Measurements from ENCODE around the gene DGKQ. TPM values are rescaled to one million over a fixed set of nuclear protein-coding genes. Genes with fewer than 3 reads are reported as not detected.

DGKQ gene
- total RNA-seq, 1 experiment from 2014 or later, result 1.6 TPM

DNA sequence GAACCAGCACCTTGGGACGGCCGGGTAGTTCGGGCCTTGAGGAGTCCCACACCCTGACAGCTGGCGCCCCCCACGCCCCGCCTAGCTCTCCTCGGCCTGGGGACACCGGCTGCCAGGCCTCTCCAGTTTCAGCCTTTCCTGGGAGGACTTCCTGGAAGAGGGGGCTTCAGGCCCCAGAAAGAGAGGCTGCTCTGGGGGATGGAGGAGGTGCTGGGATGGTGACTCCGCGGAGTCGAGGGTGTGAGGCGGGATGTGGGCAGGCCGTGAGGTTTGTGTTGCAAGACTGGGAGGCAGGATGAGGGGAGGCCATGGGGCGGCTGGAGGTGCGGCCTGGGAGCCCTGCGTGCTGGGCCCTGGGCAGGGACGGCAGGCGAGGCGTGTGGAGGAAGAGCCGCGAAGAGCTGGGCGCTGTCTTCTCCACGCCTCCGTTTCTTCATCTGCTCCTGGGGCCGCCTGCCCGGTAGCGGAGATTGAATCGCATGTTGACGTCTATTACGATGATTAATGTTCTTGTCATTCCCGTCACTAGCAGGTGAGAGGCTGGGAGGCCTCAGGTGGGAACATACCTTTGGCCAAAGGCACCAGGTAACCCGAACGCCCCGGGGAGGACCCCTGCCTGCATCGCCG lies 37.1 kb upstream of the DGKQ start:
- DNase-seq (ENCODE audit: low read depth), result peak; percentile 75

DNA sequence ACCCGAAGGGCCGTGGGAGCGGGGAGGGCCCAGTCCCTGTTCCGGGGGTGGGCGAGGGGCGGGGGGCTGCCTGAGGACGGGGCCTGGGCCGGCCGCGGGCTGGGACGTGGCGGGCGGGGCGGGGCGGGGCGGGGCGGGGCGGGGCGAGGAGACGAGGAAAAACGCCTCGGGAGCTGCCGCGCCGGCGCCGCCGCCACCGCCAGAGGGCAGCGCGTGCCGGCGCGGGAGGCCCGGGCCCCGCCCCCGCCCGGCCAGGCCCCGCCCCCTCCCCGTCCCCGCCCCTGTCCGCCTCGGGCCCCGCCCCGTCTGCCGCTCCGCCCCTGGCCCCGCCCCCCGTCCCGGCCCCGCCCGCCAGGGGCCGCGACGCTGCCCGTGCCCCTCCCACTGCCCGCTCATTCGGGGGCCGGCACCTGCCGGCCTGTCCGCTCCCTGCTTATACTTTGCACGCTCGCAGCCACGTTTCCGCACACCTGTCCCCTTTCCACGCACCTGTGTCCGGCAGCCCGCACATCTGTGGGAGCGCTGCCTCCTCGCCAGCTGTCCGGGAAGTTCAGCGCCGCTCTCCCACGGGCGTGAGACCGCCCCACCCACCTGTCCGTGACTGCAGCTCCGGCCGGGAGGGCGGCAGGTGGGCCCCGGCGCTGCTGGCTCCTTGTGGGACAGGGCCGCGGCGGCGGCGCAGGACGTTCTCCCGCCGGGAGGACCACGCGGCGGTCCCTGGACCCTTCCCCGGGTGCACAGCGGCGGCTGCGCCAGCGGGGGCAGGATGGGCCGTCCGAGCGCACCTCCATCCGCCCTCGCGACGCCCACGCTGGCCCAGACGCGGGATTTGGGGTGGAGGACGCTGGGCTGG lies 36.4 kb upstream of the DGKQ start:
- DNase-seq (ENCODE audit: low read depth), result peak; percentile 36

DNA sequence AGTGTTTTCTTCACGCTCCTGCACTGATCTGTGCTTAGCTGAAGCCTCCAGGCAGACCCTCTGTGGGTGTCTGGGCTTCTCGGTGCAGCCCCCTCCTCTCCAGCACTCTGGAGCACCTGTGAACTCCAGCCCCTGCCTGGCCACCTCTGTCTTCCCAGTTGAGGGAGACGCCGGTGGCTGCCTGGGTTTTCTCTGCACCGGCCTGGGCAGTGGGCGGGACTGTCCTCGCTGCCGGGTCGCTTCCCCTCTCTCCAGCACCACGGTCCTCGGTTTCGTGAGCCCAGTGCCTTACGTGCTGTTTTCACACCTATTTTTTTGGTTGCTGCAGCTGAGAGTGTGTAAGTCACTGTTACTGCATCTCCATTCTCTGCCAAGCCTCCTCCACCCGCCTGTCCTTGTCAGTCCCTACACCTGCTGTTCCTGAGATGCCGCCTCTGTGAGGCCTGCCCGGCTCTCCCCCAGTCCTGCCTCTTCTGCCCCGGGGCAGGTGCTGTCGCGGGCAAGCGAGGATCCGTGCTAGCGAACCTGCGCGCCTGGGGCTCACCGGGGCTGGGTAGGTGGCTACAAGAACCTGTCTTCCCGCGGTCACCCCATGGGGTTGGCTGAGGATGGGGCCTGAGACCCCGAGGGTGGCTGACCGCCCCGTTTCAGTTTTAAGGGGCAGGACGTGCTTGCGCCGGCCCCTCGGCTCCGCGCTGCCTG lies 35.6 kb upstream of the DGKQ start:
- no peak for DNase-seq (ENCODE audit: low read depth)

DNA sequence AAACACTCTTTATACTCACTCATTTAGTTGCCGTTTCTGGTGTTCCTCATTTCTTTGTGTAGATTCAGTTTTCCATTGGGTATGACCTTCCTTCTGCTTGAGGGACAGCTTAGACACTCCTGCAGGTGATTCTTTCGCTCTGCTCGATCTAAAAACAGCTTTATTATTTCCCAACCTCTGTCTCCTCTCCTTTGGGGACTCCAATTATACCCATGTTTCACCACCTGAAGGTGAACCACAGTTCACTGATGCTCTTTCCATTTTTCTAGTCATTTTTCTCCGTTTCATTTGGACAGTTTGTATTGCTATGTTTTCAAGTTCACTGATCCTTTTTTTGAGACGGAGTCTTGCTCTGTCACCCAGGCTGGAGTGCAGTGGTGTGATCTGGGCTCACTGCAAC lies 33.5 kb upstream of the DGKQ start:
- DNase-seq (ENCODE audit: low read depth), result no peak

DNA sequence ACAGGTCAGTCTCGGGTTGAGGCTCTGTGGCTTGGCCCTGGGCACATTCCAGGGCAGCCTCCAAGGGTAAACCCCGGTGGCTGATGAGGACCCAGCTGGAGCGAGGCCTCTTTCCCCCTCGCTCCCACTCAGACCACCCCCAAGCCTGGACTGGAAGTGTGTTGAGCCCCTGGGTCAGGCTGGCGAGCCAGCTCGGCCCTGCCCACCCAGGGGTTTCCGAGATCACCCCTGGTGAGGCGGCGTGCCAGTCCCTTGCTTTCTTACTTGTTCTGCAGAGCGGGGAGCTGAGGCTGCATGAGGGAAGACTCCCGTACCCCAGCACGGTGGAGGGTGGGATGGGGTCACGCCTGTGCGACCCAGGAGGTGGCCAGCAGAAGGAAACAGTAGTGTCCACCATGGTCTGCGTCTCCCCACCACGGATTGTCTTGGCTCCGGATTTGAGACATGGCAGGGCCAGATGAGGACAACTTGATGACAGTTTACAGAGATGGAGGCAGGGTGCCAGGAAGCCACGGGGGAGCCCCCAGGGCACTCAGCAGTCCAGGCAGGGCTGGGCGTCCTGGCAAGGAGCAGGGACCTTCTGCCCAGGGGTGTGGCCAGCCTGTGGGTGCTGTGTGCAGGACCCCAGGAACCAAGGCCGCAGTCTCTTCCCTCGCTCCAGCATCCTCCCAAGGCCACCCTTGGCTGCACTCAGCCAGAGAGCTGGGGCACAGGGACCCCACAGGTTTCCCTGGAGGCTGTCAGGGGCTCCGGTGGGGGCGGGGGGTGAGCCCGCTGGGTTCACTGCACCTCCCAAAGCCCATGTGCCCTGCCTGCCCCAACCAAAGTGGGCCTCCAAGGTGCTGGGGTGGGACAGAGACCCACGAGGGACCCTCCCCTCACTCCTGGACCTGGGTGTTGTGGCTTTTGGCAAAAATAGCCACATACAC lies 31.5 kb upstream of the DGKQ start:
- no peak for DNase-seq (ENCODE audit: low read depth)

DNA sequence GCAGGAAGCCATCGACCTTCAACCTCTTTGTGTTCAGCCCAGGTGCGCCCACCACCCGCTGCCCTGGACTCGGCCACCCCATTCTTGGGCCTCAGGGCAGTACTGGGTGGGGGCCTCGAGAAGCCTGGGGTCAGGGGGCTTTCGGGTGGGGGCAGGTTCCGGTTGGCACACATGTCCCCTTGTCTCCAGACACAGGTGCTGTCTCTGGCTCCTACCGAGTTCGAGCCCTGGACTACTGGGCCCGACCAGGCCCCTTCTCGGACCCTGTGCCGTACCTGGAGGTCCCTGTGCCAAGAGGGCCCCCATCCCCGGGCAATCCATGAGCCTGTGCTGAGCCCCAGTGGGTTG lies 30.7 kb upstream of the DGKQ start:
- no peak for DNase-seq (ENCODE audit: low read depth)

DNA sequence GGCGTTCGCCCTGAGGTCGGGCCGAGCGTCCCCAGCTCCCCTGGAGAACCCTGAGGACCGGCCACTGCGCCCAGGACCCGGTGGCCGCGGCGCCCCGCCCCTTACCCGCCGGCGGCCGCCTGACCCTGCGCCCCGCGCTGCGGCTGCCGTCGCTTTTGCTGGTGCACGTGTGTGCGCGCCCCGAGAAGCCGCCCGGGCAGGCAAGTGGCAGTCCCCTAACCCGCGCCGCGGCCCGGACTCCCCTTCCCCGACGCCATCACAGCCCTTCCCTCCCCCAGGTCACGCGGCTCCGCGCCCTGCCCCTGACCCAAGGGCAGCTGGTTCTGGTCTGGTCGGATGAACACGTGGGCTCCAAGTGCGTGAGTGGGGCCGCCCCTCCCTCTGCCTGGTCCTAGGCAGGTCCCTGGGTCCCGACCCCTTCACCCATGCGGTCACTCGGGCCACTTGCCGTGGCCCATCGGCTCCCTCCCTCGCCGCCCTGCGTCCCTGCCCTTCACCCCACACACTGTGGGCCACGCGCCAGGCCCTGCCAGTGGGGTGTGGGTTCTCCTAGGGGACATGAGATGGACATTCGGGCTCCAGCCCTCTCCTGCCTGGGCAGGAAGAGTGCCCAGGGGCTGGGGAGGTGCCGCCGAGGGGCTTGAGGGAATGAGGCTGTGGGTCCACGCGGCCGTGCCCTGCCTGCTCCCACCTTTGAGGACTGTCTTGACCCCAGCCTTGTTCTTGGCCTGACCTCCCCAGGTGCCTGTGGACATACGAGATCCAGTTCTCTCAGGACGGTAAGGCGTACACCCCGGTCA lies 30.1 kb upstream of the DGKQ start:
- no peak for DNase-seq (ENCODE audit: low read depth)

DNA sequence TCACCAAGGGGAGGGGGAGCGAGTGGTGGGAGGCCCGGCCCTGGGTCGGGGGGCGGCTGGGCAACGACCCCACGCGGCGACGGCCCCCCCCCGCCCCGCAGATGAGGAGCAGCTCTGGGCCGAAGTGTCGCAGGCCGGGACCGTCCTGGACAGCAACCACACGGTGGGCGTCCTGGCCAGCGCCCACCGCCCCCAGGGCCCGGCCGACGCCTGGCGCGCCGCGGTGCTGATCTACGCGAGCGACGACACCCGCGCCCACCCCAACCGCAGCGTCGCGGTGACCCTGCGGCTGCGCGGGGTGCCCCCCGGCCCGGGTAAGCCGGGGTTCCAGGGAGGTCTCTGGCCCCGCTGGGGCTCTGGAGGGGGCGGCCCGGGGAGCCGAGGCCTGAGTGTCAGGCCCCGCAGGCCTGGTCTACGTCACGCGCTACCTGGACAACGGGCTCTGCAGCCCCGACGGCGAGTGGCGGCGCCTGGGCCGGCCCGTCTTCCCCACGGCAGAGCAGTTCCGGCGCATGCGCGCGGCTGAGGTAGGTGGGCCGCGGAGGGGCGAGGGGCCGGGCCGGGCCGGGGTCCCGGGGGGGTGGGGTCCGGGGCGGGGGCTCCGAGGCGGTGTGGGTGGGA lies 29.4 kb upstream of the DGKQ start:
- no peak for DNase-seq (ENCODE audit: low read depth)

DNA sequence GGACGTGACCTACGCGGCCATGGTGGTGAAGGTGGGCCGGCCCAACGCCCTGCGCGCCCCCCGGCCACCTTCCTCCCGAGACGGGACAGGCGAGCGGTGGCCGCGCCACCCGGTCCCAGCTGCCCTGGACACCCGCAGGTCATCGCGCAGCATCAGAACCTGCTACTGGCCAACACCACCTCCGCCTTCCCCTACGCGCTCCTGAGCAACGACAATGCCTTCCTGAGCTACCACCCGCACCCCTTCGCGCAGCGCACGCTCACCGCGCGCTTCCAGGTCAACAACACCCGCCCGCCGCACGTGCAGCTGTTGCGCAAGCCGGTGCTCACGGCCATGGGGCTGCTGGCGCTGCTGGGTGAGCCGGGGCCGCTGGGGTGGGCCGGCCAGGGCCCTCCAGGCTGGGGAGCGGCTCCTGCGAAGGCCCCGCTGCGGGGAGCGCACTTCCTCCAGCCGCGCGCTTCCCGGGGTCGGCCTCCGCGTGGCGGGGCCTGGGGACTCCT lies 28.8 kb upstream of the DGKQ start:
- no peak for DNase-seq (ENCODE audit: low read depth)

DNA sequence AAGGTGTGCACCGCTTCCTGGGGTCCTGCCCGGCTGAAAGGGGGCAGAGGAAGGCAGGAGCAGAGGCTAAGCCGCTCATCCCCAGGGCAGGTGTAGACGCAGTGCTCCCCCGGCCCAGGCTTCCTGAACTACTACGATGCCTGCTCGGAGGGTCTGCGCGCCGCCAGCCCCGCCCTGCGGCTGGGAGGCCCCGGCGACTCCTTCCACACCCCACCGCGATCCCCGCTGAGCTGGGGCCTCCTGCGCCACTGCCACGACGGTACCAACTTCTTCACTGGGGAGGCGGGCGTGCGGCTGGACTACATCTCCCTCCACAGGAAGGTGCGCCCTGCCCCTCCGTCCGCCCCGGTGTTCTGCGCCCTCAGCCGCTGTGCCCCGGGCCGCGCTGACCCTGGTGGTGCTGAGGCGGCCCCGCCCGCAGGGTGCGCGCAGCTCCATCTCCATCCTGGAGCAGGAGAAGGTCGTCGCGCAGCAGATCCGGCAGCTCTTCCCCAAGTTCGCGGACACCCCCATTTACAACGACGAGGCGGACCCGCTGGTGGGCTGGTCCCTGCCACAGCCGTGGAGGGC lies 28.3 kb upstream of the DGKQ start:
- no peak for DNase-seq (ENCODE audit: low read depth)

DNA sequence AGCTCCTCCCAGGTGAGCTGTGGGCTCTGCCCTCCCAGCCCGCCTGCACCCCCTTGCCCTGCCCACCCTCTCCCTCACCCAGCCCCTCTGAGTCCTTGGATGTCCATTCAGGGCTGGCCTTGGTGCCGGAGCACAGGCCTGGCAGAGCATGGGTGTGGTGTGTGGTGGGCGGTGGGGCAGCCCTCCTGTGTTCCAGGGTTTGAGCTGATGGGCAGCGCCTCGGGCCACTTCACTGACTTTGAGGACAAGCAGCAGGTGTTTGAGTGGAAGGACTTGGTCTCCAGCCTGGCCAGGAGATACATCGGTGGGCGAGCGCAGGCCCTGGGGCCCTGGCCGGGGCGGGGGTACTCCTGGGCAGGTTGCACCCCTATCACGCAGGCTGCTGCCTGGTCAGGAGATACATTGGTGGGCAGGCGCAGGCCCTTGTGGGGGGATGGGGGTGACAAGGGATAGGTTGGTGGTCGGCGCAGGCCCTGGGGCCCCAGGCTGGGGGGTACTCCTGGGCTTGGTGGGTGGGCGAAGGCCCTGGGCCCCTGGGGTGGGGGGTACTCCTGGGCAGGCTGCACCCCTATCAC lies 27.4 kb upstream of the DGKQ start:
- DNase-seq (ENCODE audit: low read depth), result no peak

DNA sequence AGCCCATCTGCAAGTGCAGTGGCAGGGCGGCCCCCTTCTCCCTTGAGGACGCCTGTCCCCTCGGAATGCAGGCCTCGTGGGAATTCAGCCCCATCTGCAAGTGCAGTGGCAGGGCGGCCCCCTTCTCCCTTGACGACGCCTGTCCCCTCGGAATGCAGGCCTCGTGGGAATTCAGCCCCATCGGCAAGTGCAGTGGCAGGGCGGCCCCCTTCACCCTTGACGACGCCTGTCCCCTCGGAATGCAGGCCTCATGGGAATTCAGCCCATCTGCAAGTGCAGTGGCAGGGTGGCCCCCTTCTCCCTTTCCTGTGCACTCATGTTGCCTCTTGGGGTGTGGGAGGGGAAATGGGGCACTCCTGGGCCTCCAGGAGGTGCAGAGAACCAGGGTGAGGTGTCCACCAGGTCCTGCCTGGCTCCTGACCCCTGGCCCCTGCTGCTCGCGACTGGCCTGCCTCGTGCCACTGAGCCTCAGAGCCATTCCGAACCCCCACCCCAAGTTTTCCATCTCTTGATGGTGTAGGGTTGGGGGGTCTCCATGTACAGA lies 26.6 kb upstream of the DGKQ start:
- no peak for DNase-seq (ENCODE audit: low read depth)

DNA sequence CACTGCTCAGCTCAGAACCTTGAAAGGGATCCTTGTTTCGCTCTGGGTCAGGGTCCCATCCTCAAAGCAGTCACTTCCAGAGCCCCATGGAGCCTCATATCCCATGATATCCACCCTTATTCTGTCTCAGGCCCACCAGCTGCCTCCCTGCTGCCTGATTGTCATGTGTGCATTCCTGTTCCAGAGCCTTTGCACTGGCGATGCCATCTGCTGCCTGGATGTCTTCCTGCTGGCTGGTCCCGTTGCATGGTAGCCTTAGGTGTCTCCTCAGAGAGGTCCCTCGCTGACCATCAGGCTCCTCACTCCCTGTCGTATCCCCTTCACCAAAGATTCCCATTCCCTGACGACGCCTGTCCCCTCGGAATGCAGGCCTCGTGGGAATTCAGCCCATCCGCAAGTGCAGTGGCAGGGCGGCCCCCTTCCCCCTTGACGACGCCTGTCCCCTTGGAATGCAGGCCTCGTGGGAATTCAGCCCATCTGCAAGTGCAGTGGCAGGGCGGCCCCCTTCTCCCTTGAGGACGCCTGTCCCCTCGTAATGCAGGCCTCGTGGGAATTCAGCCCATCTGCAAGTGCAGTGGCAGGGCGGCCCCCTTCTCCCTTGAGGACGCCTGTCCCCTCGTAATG lies 26.0 kb upstream of the DGKQ start:
- peak; percentile 8 for DNase-seq (ENCODE audit: low read depth)

DNA sequence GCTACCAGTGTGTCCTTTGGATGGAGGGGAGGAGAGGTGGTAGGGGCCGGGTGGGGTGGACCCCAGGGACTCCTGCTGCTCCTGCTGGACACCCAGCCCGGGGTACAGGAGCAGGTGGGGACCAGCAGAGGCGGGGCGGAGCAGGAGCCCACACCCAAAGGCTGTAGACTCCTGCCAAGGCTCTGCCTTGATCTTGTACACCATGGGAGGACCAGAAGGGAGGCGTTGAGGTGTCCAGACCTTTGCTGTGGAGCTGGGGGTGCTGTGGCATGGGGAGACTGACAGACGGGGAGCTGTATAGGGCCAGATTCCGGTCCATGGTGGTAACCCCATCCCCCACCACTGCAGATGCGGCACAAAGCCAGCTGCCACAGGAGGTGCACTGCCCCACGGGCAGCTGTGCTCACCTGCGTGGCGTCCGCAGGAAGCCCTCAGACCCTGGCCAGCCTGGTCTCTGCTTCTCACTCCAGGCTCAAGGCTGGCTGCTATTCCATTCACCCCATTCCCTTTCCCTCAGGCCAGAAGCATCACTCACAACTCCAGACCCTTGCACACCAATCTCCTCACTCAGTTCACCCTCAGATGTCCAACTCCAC lies 24.8 kb upstream of the DGKQ start:
- DNase-seq (ENCODE audit: low read depth), result no peak

DNA sequence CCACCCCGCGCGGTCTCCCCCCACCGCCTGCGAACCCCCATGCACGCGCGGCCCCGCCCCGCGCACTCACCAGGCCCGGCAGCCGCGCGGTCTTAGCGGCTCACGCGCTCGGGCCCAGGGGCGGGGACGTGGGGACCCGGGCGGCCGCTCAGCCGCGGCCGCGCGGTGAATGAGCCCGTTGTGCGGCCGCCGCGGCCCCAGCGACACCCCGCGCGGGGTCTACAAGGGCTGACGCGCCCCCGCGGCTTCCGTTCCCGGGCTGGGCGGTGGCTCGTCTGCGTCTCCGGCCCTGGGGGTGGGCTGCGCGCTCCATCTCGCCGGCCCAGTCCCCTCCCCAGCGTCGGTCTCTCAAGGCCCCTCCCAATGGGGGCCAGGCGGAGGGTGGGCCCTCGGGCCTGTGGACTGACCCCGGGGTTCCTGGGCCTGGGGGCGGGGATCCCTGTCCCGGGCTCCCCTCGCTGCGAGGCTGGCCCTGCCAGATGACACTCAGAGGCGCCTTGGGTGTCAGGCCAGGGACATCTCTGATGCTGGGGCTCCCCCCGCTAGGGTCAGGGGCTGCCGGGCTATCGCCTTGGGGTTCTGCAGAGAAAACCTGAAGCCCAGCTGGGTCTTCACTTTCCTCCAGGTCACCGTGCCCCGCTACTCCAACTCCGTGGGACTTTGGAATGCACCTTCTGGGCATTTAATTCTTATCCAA lies 24.2 kb upstream of the DGKQ start:
- DNase-seq (ENCODE audit: low read depth), result no peak

DNA sequence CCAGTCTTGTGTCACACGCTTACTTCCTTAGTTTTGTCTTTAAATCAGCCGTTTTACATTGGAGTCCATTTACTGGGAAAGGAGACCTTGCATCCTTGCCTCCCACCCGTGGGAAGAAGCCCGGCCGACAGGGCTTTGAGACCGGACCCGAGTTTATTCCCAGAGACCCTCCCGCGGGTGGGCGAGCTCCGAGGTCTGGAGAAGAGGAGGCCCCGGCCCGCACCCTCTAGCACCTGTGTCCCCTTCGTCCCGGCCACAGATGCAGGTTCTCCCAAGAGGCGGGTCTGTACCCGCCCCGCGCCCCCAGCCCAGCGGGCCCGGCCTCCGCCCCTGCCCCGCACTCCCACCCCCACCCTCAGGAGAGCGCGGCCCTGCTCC lies 23.6 kb upstream of the DGKQ start:
- no peak for DNase-seq (ENCODE audit: low read depth)

DNA sequence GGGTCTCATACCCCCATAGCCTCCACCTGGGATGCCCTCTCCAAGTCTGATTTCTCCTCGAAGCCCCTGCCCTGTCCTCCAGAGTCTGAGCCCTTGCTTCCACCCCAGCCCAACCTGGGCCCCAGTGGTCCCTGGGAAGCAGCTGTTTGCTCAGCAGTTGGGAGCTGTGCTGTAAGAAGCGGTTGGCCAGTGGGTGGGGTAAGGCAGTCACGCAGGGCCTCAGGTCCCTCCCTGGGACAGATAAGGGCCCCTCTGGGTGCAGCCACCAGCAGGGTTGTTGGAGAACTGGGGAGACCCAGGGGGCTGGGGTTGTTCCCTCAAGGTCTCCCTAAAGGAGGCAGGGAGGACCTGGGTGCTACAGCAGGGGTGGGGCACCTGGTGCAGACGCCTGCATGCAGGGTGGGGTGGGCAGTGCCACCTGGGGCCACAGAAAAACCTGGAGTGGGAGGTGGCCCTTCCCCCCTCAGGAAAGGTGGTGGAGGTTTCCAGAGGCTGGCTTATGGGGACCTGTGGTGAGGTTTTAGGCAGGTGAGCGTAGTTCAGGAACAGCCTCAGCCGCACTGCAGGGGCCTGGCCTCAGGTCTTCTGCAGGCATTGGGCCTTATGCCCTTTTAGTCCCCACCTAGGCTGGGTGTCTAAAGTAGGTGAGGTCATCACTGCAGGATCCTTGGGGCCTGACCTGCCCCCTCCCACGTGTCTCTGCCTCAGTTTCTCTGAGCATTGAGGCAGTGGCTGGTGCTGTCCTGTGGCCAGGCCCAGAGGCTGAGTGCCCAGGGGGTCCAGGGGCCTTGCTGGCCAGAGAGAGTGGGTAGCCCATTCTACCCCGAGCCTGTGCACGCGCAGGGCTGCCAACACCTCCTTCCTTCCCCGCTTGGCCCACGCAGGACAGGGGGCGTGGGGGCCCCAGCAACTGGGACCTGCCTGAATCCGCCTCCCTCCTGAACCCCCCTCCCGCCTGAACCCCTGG lies 22.9 kb upstream of the DGKQ start:
- DNase-seq (ENCODE audit: low read depth), result no peak

All from RPMI7951 (cell line).